Measurements from ENCODE around the gene TMOD1.

- TF ChIP-seq POLR2AphosphoS5 (IDR thresholded peaks at IDR 0.05; ENCODE audit: low read depth, low read length) (no peak), CTCF (IDR thresholded peaks at IDR 0.05; ENCODE audit: control extremely low read depth in 1 of 3, insufficient read depth in 1 of 3, low read depth in 1 of 3, low read length in 3 of 3) (no peak), TBP (IDR thresholded peaks at IDR 0.05; ENCODE audit: low read depth, low read length) (no peak), TAF7 (optimal IDR thresholded peaks at IDR 0.05; ENCODE audit: borderline replicate concordance, low read depth, low read length) (no peak), NRF1 (IDR thresholded peaks at IDR 0.05; ENCODE audit: low read depth, low read length) (no peak), EZH2 (IDR thresholded peaks at IDR 0.05; ENCODE audit: low read depth, low read length, severe bottlenecking) (no peak), RAD21 (IDR thresholded peaks at IDR 0.05 in 1 of 2, conservative IDR thresholded peaks at IDR 0.05 in 1 of 2; ENCODE audit: low read depth in 2 of 2, low read length in 2 of 2) (no peak), ASH2L (IDR thresholded peaks at IDR 0.05; ENCODE audit: low read length) (no peak)
- TF ChIP-seq, protein P1, sequence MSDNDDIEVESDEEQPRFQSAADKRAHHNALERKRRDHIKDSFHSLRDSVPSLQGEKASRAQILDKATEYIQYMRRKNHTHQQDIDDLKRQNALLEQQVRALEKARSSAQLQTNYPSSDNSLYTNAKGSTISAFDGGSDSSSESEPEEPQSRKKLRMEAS (IDR thresholded peaks at IDR 0.05): no peak
These were observed 27.0 kb upstream of the TMOD1 start for GRCh38 chr9:97474372-97474925.

Measured in H1 (cell line).